GM23248 (cell line): ENCODE results near the gene KRTAP1-1.

Experiments
- EZH2 ChIP-seq: fragments of 200-600 bp; sonication (generic); IDR thresholded peaks from 2 replicates; pipeline ENCODE4 v1.6.1; 2018; ENCODE audit warnings: antibody characterized with exemption, mild to moderate bottlenecking; ENCODE audit not compliant: insufficient read depth, poor library complexity, severe bottlenecking
- EZH2phosphoT487 ChIP-seq: fragments of 200-600 bp; sonication (generic); IDR thresholded peaks from 2 replicates; pipeline ENCODE4 v1.6.1; 2018; ENCODE audit warnings: antibody characterized with exemption, moderate library complexity, mild to moderate bottlenecking, low read depth; ENCODE audit not compliant: insufficient read depth

GRCh38 chr17:41026715-41027471 is 14.4 kb downstream of the KRTAP1-1 start, which contains the start of gene KRTAP1-5:
- TF ChIP-seq EZH2 (no peak), EZH2phosphoT487 (no peak)
